Activated CD8-positive, alpha-beta T cell treated with anti-CD3 and anti-CD28 coated beads for 36 hours (primary cell): ENCODE data around the gene PRADC1. TPM values are rescaled to one million over a fixed set of nuclear protein-coding genes. Genes with fewer than 3 reads are reported as not detected.
A peak's percentile ranks its signal among the peaks of the same experiment; 100 is the strongest.

Source experiments
- ATAC-seq: fragments of 200-7000 bp; cut with Tn5 transposase; one replicate; pipeline ENCODE4 v1.10.0; 2021; ENCODE audit warnings: mild to moderate bottlenecking, moderate library complexity
- CTCF ChIA-PET: fragments of 350-600 bp; sonication (Branson Sonifier 250); formaldehyde crosslinking; loops from one replicate; lab custom pipeline; 2021; ENCODE audit warnings: antibody characterized with exemption; lab: Charles Lee
- POLR2A ChIA-PET: fragments of 350-600 bp; sonication (Branson Sonifier 250); formaldehyde crosslinking; loops from one replicate; lab custom pipeline; 2021; ENCODE audit warnings: antibody characterized with exemption; lab: Charles Lee
- DNase-seq: peaks from one replicate; pipeline ENCODE4 v3.0.0-alpha.2; 2020
- H3K27ac Mint-ChIP-seq: one replicate; pipeline ENCODE4 v1.8.0; 2021; ENCODE audit warnings: mild to moderate bottlenecking, mixed read lengths
- H3K27me3 Mint-ChIP-seq: one replicate; pipeline ENCODE4 v1.8.0; 2021; ENCODE audit warnings: mixed read lengths
- H3K36me3 Mint-ChIP-seq: one replicate; pipeline ENCODE4 v1.8.0; 2021; ENCODE audit warnings: low read depth, mixed read lengths
- H3K4me1 Mint-ChIP-seq: one replicate; pipeline ENCODE4 v1.8.0; 2021; ENCODE audit warnings: low read depth, mixed read lengths
- H3K4me3 Mint-ChIP-seq: one replicate; pipeline ENCODE4 v1.8.0; 2021; ENCODE audit warnings: mild to moderate bottlenecking, moderate library complexity, mixed read lengths
- H3K9me3 Mint-ChIP-seq: one replicate; pipeline ENCODE4 v1.8.0; 2021; ENCODE audit warnings: mixed read lengths
- intact Hi-C: fragments of 100-400 bp; cut with micrococcal nuclease; formaldehyde crosslinking; loops from one replicate; pipeline ENCODE4 v1.10.0; 2022
- total RNA-seq, 2 experiments: library from RNA; stranded (reverse); gene quantifications; one replicate each; pipeline ENCODE4 v1.2.3, GENCODE V29; 2021
- TF ChIP-seq, protein P1 (sequence below): fragments of 200-600 bp; IDR thresholded peaks from one replicate; pipeline ENCODE4 v1.8.0; 2022; ENCODE audit warnings: antibody characterized with exemption, mild to moderate bottlenecking

PRADC1 gene
- total RNA-seq, 2 experiments from 2014 or later: 12.4 to 16.2 TPM

DNA sequence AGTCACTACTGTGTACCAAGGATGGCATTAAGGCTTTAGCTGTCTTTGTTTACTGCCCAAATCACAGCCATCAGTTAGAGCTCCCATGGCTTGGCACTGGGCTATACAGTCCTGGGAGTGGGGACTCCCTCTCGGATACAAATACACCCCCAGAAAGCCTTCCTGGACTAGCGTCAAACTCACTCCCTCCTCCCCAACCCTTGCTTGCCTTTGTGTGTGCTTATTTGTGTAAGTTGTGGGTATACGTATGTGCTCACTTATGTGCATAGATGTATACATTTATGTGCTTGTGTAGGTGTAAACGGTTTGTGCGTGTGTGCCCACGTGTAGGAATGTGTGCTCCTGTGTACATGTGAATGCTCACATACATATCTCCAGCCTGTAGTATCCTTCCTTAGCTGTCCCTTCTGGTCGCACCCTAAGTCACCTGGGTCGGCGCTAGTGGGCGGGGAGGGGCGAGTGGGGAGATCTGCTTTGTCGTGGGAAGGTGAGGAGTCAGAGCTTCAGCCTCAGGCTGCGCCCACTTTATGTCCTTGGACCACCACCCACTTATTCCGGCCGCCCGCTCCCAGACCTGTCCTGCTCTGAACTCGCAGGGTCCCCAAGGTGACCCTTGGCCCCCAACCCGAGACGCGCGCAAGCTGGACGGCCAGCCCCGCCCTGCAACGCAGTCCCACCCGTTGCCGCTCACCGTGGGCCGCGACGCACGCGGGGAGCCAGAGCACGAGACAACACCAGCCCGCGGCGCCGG is 461 bp downstream of the PRADC1 start:
- ATAC-seq: no peak
- no peaks in the 10 kb centered on the region for H3K9me3 Mint-ChIP-seq
- intact Hi-C loops: loop anchor here (5.0 kb wide), 1 partner anchor 60 kb away; the partner anchor contains the start of gene EGR4
- H3K36me3 Mint-ChIP-seq: peaks cover 33% of the 10 kb centered on the region
- peaks cover 24% of the 10 kb centered on the region for H3K4me1 Mint-ChIP-seq
- TF ChIP-seq, protein P1, sequence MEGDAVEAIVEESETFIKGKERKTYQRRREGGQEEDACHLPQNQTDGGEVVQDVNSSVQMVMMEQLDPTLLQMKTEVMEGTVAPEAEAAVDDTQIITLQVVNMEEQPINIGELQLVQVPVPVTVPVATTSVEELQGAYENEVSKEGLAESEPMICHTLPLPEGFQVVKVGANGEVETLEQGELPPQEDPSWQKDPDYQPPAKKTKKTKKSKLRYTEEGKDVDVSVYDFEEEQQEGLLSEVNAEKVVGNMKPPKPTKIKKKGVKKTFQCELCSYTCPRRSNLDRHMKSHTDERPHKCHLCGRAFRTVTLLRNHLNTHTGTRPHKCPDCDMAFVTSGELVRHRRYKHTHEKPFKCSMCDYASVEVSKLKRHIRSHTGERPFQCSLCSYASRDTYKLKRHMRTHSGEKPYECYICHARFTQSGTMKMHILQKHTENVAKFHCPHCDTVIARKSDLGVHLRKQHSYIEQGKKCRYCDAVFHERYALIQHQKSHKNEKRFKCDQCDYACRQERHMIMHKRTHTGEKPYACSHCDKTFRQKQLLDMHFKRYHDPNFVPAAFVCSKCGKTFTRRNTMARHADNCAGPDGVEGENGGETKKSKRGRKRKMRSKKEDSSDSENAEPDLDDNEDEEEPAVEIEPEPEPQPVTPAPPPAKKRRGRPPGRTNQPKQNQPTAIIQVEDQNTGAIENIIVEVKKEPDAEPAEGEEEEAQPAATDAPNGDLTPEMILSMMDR: no peak
- H3K27me3 Mint-ChIP-seq: no peaks in the 10 kb centered on the region
- POLR2A ChIA-PET: interaction anchor here (1.2 to 9.9 kb wide), 13 partner anchors 11 to 967 kb away, joined by 3 to 108 read pairs (median 6); partner anchors contain the start of genes FBXO41 and SMYD5
- peak overlapping the region; percentile 99 for H3K4me3 Mint-ChIP-seq
- CTCF ChIA-PET: interaction anchor here (1.1 to 7.3 kb wide), 8 partner anchors 11 to 60 kb away, joined by 3 to 53 read pairs (median 8); partner anchors contain the start of gene SMYD5
- DNase-seq: peak; percentile 53
- peak overlapping the region; percentile 95 for H3K27ac Mint-ChIP-seq

DNA sequence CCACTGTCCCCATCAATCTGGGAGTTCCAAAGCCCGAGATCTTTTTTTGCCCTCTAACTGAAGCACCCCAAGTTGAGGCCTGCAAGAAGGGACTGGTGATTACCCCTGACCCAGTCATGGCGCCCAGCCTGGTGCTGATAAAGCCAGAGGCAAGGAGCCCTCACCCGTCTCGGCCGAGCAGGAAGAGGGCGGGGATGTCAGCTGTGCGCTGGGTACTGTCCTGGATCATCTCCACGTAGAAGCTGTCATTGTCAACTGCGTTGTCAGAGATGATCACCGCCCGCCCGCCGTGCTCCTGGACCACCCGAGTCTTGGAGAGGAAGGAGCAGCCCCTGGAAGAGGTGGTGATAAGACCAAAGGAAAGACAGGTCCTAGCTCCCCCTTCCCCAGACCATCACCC is 4.4 kb downstream of the PRADC1 start:
- Mint-ChIP-seq H3K27me3 (no peaks in the 10 kb centered on the region), H3K27ac (no peak overlapping the region), H3K4me3 (no peak overlapping the region), H3K4me1 (peaks cover 10% of the 10 kb centered on the region), H3K9me3 (no peaks in the 10 kb centered on the region), H3K36me3 (peaks cover 6% of the 10 kb centered on the region)
- intact Hi-C loops: no loop called here
- ChIA-PET CTCF (interaction anchor here (1.0 to 5.2 kb wide), 4 partner anchors 16 to 61 kb away, joined by 3 to 28 read pairs (median 8); no protein-coding TSS in a partner anchor), POLR2A (interaction anchor here (1.1 to 3.6 kb wide), 5 partner anchors 8 to 29 kb away, joined by 4 to 12 read pairs (median 7); no protein-coding TSS in a partner anchor)
- ATAC-seq (no peak), DNase-seq (no peak)
- TF ChIP-seq, protein P1: no peak

DNA sequence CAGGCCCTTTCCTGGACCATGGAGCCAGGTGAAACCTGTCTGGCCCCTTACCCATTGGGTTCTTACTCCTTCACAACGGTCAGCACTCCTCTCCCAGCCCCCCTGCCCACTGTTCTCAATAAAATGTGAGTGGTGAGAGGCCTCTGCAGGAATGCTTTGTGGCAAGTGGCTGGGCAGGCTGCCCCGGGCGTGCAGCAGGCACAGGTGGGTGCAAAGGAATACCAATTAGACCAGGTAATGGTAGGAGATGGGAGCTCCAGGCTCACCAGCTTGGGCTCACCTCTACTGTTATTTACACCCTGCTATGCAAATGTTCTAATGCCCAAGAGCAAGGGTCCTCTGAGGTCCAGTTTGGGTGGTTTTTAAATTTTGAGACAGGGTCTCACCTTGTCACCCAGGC is 6.0 kb downstream of the PRADC1 start:
- no peaks in the 10 kb centered on the region for H3K27me3 Mint-ChIP-seq
- no peak overlapping the region for H3K4me3 Mint-ChIP-seq
- ATAC-seq (no peak), DNase-seq (no peak)
- H3K36me3 Mint-ChIP-seq: peaks cover 8% of the 10 kb centered on the region
- POLR2A ChIA-PET: interaction anchor here (0.9 to 11.0 kb wide), 5 partner anchors 7 to 21 kb away, joined by 3 to 108 read pairs (median 11); partner anchors contain the start of genes CCT7 and PRADC1
- CTCF ChIA-PET: interaction anchor here (1.4 to 2.1 kb wide), 2 partner anchors 15 to 69 kb away, joined by 3 to 11 read pairs; no protein-coding TSS in a partner anchor
- TF ChIP-seq, protein P1: no peak
- intact Hi-C loops: no loop called here
- no peak overlapping the region for H3K27ac Mint-ChIP-seq
- H3K9me3 Mint-ChIP-seq: no peaks in the 10 kb centered on the region
- peaks cover 7% of the 10 kb centered on the region for H3K4me1 Mint-ChIP-seq

DNA sequence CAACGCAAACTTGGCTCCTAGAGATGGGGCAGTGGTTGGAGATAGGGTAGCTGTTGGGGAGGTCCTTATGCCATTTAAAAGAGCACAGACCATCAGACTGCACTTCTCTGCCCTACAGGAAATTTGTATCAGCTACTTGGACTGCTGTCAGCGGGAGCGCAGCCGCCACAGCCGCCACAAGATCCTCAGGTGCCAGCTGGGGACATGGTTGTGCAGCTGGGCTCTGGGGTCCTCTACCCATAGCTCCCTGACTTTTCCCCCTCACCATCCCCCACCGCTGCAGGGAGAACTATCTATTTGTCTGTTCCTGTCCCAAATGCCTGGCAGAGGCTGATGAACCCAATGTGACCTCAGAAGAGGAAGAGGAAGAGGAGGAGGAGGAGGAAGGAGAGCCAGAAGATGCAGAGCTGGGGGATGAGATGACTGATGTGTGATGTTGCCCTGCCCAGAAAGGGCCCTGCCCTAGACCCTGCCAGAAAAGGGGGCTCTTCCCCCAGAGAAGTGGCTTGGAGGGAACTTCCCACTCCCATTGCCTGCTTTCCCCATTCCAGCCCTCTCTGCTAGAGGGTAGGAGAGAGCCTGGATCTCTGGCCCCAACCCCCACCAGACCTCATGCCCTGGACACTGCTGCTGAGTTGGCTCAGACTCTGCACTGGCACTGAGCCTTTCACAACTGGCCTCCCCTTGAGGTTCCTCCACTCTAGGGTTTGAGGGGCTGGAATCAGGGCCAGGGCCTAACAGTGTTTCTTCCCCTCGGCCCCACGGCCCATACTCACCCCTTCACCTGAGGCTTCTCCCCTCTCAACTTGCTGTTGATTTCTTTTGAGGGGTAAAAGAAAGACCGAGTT is 7.3 kb downstream of the PRADC1 start:
- intact Hi-C loops: no loop called here
- no peak overlapping the region for H3K27ac Mint-ChIP-seq

More for the DNA sequence above, 7.3 kb downstream of the PRADC1 start:
- Mint-ChIP-seq H3K4me1 (peaks cover 4% of the 10 kb centered on the region), H3K27me3 (no peaks in the 10 kb centered on the region), H3K9me3 (no peaks in the 10 kb centered on the region), H3K4me3 (no peak overlapping the region), H3K36me3 (peaks cover 8% of the 10 kb centered on the region)
- CTCF ChIA-PET: interaction anchor here (1.4 kb wide), 1 partner anchor 13 kb away, joined by 8 read pairs; no protein-coding TSS in a partner anchor
- DNase-seq (no peak), ATAC-seq (no peak)
- TF ChIP-seq, protein P1: no peak
- POLR2A ChIA-PET: interaction anchor here (1.1 to 11.0 kb wide), 3 partner anchors 8 to 17 kb away, joined by 3 to 108 read pairs (median 6); partner anchors contain the start of genes CCT7 and PRADC1
